ENCODE data around the gene EIF3K.
A peak's percentile ranks its signal among the peaks of the same experiment; 100 is the strongest.

The EIF3K gene

GRCh38 chr19:38596057-38596981 is 22.7 kb upstream of the EIF3K start:
- CTCF ChIA-PET, result interaction anchor here (0.5 to 2.7 kb wide), 13 partner anchors 10 to 570 kb away, joined by 3 to 11 read pairs (median 3); no protein-coding TSS in a partner anchor
- peak overlapping the region; percentile 49; the same call in 1 of the 2 replicates for H3K27ac ChIP-seq (ENCODE audit: extremely low read depth, low read depth, low read length)
- no peaks in the 10 kb centered on the region for H3K9me3 ChIP-seq (ENCODE audit: control insufficient read depth, insufficient read depth, low read depth, low read length)
- H3K36me3 ChIP-seq (ENCODE audit: control insufficient read depth in 2 of 2, insufficient read depth in 1 of 2, low read length in 2 of 2), result peaks cover 0 to 1% of the 10 kb centered on the region in 2 experiments; a peak in 1 of 3 replicates
- peaks cover 12% of the 10 kb centered on the region for H3K4me1 ChIP-seq (ENCODE audit: control insufficient read depth, insufficient read depth, low read length)
- POLR2A ChIA-PET, result interaction anchor here (0.5 to 5.5 kb wide), 23 partner anchors 9 to 840 kb away, joined by 3 to 84 read pairs (median 6); partner anchors contain the start of genes ACTN4, EIF3K, GGN and PSMD8
- peak overlapping the region; percentile 42 for H3K4me3 ChIP-seq (ENCODE audit: low read depth, low read length)
- no peak for TF ChIP-seq ZNF184 (tag by site-specific recombination; IDR thresholded peaks at IDR 0.05)
- peak; percentile 75 for TF ChIP-seq PRDM1 (tag by site-specific recombination; IDR thresholded peaks at IDR 0.05)
- TF ChIP-seq ZNF121 (tag by site-specific recombination; IDR thresholded peaks at IDR 0.05), result no peak
- TF ChIP-seq MZF1 (tag by site-specific recombination; IDR thresholded peaks at IDR 0.05; ENCODE audit: borderline replicate concordance), result no peak
- TF ChIP-seq PRDM6 (tag by site-specific recombination; IDR thresholded peaks at IDR 0.05), result no peak
- peak; percentile 66 for TF ChIP-seq FEZF1 (tag by site-specific recombination; IDR thresholded peaks at IDR 0.05)
- no peak for TF ChIP-seq ZNF169 (tag by site-specific recombination; IDR thresholded peaks at IDR 0.05)
- TF ChIP-seq GLI2 (tag by site-specific recombination; IDR thresholded peaks at IDR 0.05; ENCODE audit: borderline replicate concordance, low read depth), result no peak
- TF ChIP-seq SCRT1 (tag by site-specific recombination; IDR thresholded peaks at IDR 0.05; ENCODE audit: borderline replicate concordance), result peak; percentile 35; the same call in 1 of the 2 replicates
- TF ChIP-seq ZNF157 (tag by site-specific recombination; IDR thresholded peaks at IDR 0.05), result no peak
- TF ChIP-seq ZNF10 (tag by site-specific recombination; IDR thresholded peaks at IDR 0.05), result peak; percentile 98
- TF ChIP-seq GLIS1 (tag by site-specific recombination; IDR thresholded peaks at IDR 0.05), result peak; percentile 84
- TF ChIP-seq ZNF792 (tag by site-specific recombination; IDR thresholded peaks at IDR 0.05), result no peak
- TF ChIP-seq ZNF701 (tag by site-specific recombination; IDR thresholded peaks at IDR 0.05), result no peak
- no peak for TF ChIP-seq ZFP41 (tag by site-specific recombination; IDR thresholded peaks at IDR 0.05; ENCODE audit: borderline replicate concordance)
- peak; percentile 85 for TF ChIP-seq KLF16 (tag by site-specific recombination; IDR thresholded peaks at IDR 0.05)
- TF ChIP-seq ZNF785 (tag by site-specific recombination; IDR thresholded peaks at IDR 0.05), result 0 out of 2 replicates have a peak, but pooled peaks have one; percentile 40
- 0 out of 2 replicates have a peak, but pooled peaks have one; percentile 75 for TF ChIP-seq ZBTB7A (tag by site-specific recombination; IDR thresholded peaks at IDR 0.05; ENCODE audit: low read depth)
- peak; percentile 98 for TF ChIP-seq ZIC2 (tag by site-specific recombination; IDR thresholded peaks at IDR 0.05)
- no peak for TF ChIP-seq ZNF791 (tag by site-specific recombination; IDR thresholded peaks at IDR 0.05)
- TF ChIP-seq ZNF138 (tag by site-specific recombination; IDR thresholded peaks at IDR 0.05; ENCODE audit: borderline replicate concordance), result no peak
- TF ChIP-seq WT1 (tag by site-specific recombination; IDR thresholded peaks at IDR 0.05), result peak; percentile 92
- peak; percentile 100 for TF ChIP-seq ZNF335 (tag by site-specific recombination; conservative IDR thresholded peaks at IDR 0.05)
- 0 out of 2 replicates have a peak, but pooled peaks have one; percentile 60 for TF ChIP-seq ZNF449 (tag by site-specific recombination; IDR thresholded peaks at IDR 0.05)
- TF ChIP-seq ZBTB17 (tag by site-specific recombination; IDR thresholded peaks at IDR 0.05), result peak; percentile 99
- TF ChIP-seq ZNF302 (tag by site-specific recombination; IDR thresholded peaks at IDR 0.05; ENCODE audit: low read depth), result no peak
- TF ChIP-seq GLIS2 (tag by site-specific recombination; IDR thresholded peaks at IDR 0.05), result peak; percentile 93
- TF ChIP-seq KLF9 (tag by site-specific recombination; IDR thresholded peaks at IDR 0.05; ENCODE audit: low read depth), result peak; percentile 96
- TF ChIP-seq ZNF600 (tag by site-specific recombination; IDR thresholded peaks at IDR 0.05), result peak; percentile 77
- TF ChIP-seq ZNF433 (tag by site-specific recombination; IDR thresholded peaks at IDR 0.05; ENCODE audit: low read depth), result no peak
- TF ChIP-seq ZNF341 (tag by site-specific recombination; IDR thresholded peaks at IDR 0.05; ENCODE audit: low read depth), result peak; percentile 93
- peak; percentile 64; the same call in 1 of the 2 replicates for TF ChIP-seq ZXDB (tag by site-specific recombination; IDR thresholded peaks at IDR 0.05)
- TF ChIP-seq SCRT2 (tag by site-specific recombination; IDR thresholded peaks at IDR 0.05), result peak; percentile 91
- peak; percentile 59 for TF ChIP-seq ZFHX2 (tag by site-specific recombination; conservative IDR thresholded peaks at IDR 0.05)
- TF ChIP-seq ZNF366 (tag by site-specific recombination; conservative IDR thresholded peaks at IDR 0.05), result peak; percentile 51; the same call in 1 of the 2 replicates
- TF ChIP-seq ZNF112 (tag by site-specific recombination; IDR thresholded peaks at IDR 0.05), result no peak

Data from HEK293 (cell line).